ENCODE results near the gene VPS37D.
A peak's percentile ranks its signal among the peaks of the same experiment; 100 is the strongest.

DNA sequence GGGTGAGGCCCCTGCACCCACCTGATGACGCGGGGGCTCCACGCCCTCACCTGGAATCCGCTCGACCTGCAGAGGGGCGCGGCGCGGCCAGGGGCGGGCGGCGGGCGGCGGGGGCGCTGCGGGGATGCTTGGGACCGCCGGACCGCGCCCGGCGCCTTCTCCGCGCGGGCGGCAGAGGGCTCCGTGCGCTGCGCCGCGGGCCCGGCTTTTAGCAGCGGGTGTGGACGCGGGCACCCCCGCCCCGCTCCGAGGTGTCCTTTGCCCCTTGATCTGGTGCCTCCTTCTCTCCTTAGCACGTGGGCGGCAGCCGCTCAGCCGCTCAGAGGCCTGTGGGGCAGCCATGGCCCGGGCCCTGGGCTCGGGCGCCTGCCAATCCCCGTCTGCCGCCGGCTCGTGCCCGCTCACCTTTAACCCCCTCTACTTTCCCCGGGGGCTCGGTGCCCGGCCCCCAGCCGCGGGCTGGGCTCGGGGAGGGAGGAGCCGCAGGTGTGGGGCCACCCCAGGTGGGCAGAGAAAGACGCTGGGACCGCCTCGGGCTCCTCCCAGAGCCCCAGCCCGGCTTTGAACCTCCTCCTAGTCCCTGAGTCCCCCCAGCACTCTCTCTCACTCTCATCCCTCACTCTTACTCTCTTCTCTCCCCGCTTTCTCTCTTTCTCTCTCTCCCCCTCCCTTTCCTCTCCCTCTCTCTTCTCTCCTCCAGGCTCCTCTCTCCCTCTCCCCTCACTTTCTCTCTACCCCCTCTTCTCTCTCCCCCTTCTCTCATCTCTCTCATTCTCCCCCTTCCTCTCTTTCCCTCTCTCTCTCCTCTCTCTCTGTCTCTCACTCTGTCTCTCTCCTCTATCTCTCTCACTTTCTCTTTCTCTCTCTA lies 19.7 kb upstream of the VPS37D start:
- TF ChIP-seq, protein P1, sequence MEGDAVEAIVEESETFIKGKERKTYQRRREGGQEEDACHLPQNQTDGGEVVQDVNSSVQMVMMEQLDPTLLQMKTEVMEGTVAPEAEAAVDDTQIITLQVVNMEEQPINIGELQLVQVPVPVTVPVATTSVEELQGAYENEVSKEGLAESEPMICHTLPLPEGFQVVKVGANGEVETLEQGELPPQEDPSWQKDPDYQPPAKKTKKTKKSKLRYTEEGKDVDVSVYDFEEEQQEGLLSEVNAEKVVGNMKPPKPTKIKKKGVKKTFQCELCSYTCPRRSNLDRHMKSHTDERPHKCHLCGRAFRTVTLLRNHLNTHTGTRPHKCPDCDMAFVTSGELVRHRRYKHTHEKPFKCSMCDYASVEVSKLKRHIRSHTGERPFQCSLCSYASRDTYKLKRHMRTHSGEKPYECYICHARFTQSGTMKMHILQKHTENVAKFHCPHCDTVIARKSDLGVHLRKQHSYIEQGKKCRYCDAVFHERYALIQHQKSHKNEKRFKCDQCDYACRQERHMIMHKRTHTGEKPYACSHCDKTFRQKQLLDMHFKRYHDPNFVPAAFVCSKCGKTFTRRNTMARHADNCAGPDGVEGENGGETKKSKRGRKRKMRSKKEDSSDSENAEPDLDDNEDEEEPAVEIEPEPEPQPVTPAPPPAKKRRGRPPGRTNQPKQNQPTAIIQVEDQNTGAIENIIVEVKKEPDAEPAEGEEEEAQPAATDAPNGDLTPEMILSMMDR (IDR thresholded peaks at IDR 0.05; ENCODE audit: low read depth, low read length): peak; percentile 19
- TF ChIP-seq EZH2phosphoT487 (IDR thresholded peaks at IDR 0.05; ENCODE audit: low read depth): no peak
